Islet precursor cell (in vitro differentiated cells): Measurements from ENCODE around the gene WDR17.

Source experiments
- DNase-seq: peaks from one replicate; pipeline ENCODE4 v3.0.0-alpha.2; 2018

WDR17 gene

DNA sequence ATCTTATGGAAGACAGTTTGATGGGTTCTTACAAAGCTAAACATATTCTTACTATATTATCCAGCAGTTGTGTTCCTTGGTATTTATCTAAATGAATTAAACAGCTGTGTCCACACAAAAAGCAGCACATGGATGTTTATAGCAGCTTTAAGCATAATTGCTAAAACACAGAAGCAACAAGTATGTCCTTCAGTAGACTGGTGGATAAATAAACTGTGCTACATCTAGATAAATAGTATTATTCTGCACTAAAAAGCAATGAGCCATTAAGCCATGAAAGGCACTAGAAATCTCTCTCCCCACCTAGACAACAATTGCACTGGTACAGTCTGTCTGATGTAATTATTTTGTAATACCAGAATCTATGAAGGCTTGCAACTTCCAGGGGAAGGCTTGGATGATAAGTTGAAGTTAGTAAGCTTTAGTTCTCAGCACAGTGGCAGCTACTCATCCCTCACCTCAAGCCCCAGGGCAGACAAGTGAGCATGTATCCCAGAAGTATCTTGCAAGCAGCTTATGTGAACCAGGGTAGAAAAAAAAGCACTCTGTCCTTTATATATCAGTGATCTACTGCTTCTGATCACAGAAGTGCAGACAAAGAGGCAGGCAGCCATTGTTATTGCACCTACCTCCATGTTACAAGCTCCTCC lies 36.9 kb downstream of the WDR17 start:
- DNase-seq, result no peak

DNA sequence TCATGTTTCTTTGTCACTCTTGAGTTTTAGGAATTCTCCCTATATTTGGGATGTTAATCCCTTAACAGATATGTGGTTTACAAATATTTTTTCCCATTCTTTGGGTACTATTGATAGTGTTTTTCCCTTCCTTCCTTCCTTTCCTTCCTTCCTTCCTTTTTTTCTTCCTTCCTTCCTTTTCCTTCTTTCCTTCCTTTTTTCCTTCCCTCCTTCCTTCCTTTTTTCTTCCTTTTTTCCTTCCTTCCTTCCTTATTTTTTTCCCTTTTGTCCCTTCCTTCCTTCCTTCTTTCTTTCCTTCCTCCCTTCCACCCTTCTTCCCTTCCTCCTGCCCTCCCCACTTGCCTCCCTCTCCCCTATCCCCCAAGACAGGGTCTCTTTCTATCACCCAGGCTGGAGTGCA lies 42.1 kb downstream of the WDR17 start:
- no peak for DNase-seq

DNA sequence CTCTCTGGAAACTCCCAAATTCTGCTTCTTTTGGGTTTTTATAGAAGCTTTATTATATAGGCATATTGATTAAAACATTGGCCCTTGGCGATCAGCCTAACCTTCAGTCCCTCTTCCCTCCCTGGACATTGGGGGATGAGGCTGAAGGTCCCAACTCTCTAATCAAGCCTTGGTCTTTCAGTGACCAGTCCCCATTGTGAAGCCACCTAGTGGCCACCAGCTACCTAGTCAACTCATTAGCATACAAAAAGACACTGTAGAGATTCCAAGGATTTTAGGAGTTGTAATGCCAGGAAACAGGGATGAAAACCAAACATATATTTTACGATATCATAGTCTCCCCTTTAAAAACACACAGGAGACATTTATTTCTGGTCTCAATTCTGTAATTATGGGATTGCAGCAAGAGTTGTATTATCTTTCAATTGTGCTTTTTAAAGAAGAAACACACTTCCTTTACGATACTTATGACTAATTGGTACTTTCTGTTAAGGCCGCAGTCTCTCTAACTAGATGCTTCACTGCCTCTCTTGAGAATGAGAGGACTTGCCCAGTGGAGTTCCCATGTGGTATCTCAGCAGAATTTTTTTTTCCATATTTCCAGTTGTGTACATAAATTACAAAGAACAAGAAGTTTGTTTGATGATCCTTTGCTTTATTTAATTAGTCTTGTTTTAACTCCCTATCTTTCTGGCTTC lies 58.2 kb downstream of the WDR17 start:
- peak; percentile 56 for DNase-seq

DNA sequence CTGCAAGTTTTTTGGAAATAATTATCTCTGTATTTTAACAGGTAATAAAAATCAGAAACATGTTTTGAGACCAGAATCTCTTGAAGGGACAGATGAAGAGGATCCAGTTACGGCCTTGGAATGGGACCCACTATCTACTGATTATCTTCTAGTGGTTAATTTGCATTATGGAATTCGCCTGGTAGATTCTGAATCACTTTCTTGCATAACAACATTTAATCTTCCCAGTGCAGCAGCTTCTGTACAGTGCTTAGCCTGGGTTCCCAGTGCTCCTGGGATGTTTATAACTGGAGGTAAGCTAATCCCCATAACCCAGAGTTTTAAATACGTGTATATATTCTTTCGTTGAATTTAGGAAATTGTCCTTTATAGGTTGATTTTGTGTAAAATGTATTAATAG lies 59.4 kb downstream of the WDR17 start:
- DNase-seq, result no peak

DNA sequence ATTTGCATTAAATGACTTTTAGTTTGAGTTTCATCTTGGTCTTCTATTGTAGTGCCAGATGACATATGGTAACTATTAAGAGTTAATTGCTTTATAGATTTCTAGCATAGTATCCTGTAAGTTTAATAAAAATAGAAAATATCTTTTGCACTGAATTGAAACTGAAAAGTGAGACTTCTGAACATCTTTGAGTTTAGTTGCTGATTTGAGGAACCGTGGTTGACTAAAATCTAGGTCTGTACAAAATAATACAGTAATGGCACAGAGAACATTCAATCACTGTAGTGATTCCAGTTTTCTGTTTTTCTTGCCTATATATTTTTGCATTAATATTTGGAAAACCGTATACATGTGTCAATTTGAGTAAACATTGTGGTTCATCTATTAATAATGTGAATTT lies 69.0 kb downstream of the WDR17 start:
- no peak for DNase-seq

DNA sequence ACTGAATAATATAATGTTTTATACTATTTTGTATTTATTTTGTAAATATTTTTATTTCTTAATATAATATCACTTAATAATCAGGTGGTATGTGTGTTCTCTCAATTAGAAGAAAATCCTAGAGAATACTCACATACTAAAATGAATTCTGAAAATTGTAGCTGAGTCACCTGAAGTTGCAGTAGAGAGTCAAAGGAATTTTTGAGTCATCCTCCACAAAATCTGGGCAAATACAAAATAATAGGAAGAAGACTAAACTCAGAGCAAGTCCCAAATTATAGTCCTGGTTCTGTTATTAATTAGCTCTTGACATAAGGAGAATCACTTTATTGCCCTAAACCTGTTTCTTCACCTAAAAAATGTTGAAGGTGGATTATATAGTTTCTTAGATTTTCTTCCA lies 72.0 kb downstream of the WDR17 start:
- DNase-seq, result no peak

DNA sequence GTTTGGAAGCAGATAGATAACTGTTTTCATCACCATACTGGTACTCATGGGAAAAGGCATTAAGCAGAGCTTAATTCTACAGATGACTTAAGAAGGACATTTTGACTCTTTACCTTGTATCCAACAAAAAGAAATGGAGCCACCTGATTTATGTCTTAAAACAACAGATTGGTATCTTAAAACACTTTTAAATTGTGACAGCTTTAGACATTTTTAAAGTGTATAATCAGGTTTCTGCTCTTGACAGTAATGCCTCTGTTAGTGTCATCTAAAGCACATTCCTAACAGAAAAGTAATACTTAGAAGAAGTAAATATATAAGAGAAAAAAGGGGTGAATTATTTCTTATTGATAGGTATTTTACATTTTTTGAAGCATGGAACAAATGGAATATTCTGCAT lies 73.9 kb downstream of the WDR17 start:
- DNase-seq, result no peak

- DNase-seq, result no peak
These were observed 76.6 kb downstream of the WDR17 start for GRCh38 chr4:176142253-176142652.

DNA sequence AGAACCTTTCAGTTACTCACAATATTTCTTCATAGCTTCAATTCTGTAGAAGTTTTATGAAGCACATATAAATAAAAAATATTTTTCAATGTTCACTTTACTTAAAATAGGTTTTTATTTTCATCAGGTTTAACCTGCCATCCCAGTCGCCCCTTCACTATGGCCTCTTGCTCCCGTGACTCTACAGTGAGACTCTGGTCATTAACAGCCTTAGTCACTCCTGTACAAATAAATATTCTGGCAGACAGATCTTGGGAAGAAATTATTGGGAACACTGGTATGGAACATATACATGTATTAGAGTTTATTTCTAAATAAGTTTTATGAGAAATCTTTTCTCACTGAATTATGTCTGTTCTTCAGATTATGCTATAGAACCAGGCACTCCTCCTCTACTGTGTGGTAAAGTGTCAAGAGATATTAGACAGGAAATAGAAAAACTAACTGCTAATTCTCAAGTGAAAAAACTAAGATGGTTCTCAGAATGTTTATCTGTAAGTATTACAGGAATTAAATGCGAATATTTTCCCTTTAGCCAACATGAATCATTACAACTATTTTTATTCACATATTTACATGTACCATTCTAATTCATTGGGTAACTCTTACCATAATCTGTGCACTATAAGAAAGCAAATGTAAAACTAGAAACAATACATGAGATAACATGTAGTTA lies 84.2 kb downstream of the WDR17 start:
- DNase-seq, result no peak

- no peak for DNase-seq
These were observed 84.7 kb downstream of the WDR17 start for GRCh38 chr4:176150356-176150682.

DNA sequence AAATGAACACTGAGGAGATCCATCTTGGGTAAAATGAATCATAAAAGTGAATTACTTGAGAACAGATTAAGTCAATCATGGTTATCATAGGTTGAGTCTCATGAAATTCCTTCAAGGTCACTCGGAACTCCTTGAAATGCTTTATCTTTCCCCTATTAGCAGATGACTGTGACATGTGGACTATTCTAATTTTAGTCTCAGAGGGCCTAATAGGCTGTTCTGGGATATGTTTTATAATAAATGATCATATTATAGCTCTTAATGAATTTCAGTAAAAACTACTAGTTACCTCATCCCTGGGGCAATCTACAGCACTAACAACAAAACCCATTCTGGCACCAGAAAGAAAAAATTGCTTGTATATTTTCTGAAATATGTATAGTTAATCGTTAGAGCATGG lies 85.1 kb downstream of the WDR17 start:
- DNase-seq, result no peak

GRCh38 chr4:176153124-176153523 lies 87.5 kb downstream of the WDR17 start:
- no peak for DNase-seq

DNA sequence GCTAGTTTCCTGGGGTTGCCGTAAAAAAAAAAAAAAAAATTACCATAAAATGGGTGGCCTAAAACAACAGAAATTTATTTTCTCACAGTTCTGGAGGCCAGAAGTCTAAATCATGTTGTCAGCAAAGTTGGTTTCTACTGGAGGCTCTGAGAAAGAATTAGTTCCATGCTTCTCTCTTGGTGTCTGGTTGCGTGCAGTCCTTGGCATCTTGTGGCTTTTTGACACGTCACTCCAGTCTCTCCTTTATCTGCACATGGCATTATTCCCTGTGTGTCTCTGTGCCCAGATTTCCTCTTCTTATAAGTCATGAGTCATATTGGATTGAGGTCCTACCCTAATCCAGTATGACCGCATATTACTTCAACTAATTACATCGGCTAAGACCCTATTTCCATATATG lies 91.0 kb downstream of the WDR17 start:
- DNase-seq, result no peak

GRCh38 chr4:176163041-176163440 lies 97.4 kb downstream of the WDR17 start:
- no peak for DNase-seq

DNA sequence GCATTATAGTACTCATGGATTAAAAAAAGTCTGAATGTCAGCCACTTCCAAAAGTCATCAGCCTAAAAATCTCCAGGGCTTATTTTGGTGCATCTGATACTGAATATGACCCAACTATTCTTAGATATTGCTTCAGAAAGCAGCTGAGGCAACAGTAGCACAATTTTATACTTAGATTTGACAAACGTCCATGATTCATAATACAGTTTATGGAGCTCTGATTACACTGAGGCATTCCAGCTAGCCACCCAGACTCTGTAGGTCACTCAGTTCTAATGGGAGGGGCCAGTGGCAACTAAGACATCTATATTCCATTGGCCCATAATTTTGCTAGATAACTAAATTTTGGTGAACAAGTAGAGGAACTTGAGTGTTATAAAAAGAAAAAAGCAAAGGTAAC lies 119.4 kb downstream of the WDR17 start:
- DNase-seq, result no peak

DNA sequence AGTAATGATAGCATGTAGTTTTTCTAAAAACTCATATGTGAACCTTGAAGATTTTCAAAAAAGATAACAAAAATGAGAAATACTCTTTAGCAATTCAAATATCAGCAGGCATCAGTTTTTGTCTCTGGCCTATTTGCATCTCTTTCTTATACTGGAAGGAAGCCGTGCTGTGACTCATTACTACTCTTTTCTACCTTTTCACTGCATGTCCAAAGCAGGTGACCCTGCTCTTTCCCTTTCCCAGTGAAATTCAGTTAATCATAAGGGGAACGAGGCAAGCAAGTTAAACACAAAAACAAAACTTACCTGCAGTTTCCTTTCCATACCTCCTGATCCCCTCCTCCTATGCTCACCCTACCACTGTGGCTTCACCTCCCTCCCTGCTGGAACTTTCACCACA lies 120.4 kb downstream of the WDR17 start:
- DNase-seq, result no peak

- DNase-seq, result no peak
These were observed 121.2 kb downstream of the WDR17 start for GRCh38 chr4:176186671-176187395.

DNA sequence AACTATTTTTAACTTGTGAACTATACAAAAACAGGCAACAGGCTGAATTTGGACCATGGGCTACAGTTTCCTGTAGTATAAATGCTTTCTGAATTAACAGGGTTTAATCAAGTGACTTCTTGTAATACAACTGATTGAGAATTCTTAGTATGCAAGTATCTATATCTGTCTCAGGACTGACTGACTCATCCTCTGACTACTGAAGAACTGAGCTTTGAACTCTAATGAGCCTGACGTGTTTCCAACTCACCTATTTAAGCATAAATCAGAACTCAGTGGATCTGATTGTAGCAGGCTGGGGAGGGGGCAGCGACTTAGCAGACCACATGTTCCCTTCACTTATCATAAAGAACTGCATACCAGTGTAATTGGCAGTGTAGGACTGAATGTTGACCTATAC lies 122.0 kb downstream of the WDR17 start:
- no peak for DNase-seq

GRCh38 chr4:176188654-176189053 lies 123.0 kb downstream of the WDR17 start:
- no peak for DNase-seq

DNA sequence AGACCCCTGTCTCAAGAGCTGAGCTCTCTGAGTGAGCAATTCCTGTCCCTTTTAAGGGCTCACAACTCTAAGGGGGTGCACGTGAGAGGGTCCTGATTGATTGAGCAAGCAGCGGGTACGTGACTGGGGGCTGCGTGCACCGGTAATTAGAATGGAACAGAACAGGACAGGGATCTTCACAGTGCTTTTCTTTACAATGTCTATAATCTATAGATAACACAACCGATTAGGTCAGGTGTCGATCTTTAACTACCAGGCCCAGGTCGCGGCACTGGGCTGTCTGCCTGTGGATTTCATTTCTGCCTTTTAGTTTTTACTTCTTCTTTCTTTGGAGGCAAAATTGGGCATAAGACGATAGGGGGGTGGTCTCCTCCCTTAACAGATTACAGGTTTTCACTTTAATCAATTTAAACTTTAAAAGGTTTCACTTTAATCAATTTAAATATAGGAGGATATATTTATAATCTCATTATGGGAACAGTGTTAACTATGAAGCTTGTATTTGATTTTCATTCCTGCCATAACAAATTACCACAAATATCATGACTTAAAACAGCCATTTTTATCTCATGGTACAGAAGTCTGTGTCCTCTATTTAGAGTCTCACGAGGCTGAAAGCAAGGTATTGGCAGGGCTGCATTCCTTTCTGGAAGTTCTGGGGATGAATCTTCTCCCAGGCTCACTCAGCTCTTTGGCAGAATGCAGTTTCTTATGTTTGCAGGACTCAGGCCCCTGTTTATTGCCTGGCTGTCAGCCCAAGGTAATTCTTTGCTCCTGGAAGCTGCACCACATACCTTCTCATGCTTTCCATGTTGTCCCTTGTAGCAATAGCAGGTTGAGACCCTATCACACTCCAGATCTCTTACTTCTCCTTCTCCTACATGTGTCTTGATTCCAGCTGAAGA lies 124.5 kb downstream of the WDR17 start:
- peak; percentile 79 for DNase-seq

GRCh38 chr4:176191974-176192373 lies 126.3 kb downstream of the WDR17 start:
- DNase-seq, result no peak

- no peak for DNase-seq
These were observed 127.5 kb downstream of the WDR17 start for GRCh38 chr4:176193126-176193525.

DNA sequence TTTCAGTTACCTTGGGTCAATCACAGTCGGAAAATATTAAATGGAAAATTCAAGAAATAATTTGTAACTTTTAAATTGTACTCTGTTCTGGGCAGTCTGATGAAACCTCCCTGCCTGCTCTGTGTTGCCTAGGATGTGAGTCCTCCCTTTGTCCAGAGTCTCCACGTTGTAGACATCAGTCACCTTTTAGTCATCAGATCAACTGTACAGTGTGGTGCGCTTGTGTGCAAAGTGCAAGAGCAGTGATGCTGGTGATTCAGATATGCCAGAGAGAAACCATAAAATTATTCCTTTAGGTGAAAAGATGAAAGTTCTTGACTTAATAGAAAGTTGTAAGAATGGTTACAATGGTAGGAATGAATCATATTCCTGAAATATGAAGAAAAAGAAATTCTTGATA lies 128.3 kb downstream of the WDR17 start:
- no peak for DNase-seq
